ENCODE measurements around the gene EGF.

The EGF gene

GRCh38 chr4:109966891-109967481, 54.3 kb downstream of the EGF start:
- no peak for DNase-seq (ENCODE audit: low spot score)
- in situ Hi-C loops (cut with MboI; ENCODE audit: low pct_unique_long_range_greater_than_20kb, low sequenced_read_pairs, unreplicated experiment) = no loop called here
- TF ChIP-seq CTCF (IDR thresholded peaks at IDR 0.05; ENCODE audit: extremely low read depth, insufficient read depth, missing control alignments) = no peak

- no peak for DNase-seq (ENCODE audit: low spot score)
- in situ Hi-C loops (cut with MboI; ENCODE audit: low pct_unique_long_range_greater_than_20kb, low sequenced_read_pairs, unreplicated experiment) = no loop called here
Measured at GRCh38 chr4:109967798-109968520, 55.3 kb downstream of the EGF start.

GRCh38 chr4:109969087-109969486, 56.4 kb downstream of the EGF start:
- no peak for TF ChIP-seq CTCF (IDR thresholded peaks at IDR 0.05; ENCODE audit: extremely low read depth, insufficient read depth, missing control alignments)
- DNase-seq (ENCODE audit: low spot score) = no peak
- in situ Hi-C loops (cut with MboI; ENCODE audit: low pct_unique_long_range_greater_than_20kb, low sequenced_read_pairs, unreplicated experiment) = no loop called here

More at GRCh38 chr4:109967798-109968520, 55.3 kb downstream of the EGF start:
- TF ChIP-seq CTCF (IDR thresholded peaks at IDR 0.05; ENCODE audit: extremely low read depth, insufficient read depth, missing control alignments) = no peak

- no peak for DNase-seq (ENCODE audit: low spot score)
- TF ChIP-seq CTCF (IDR thresholded peaks at IDR 0.05; ENCODE audit: extremely low read depth, insufficient read depth, missing control alignments) = no peak
- in situ Hi-C loops (cut with MboI; ENCODE audit: low pct_unique_long_range_greater_than_20kb, low sequenced_read_pairs, unreplicated experiment) = loop anchor here (5.0 kb wide), 1 partner anchor 543 kb away; no protein-coding TSS in a partner anchor
Measured at GRCh38 chr4:109969919-109970318, 57.2 kb downstream of the EGF start.

GRCh38 chr4:109972786-109973528, 60.3 kb downstream of the EGF start:
- in situ Hi-C loops (cut with MboI; ENCODE audit: low pct_unique_long_range_greater_than_20kb, low sequenced_read_pairs, unreplicated experiment) = loop anchor here (5.0 kb wide), 1 partner anchor 546 kb away; no protein-coding TSS in a partner anchor
- no peak for DNase-seq (ENCODE audit: low spot score)
- no peak for TF ChIP-seq CTCF (IDR thresholded peaks at IDR 0.05; ENCODE audit: extremely low read depth, insufficient read depth, missing control alignments)

- in situ Hi-C loops (cut with MboI; ENCODE audit: low pct_unique_long_range_greater_than_20kb, low sequenced_read_pairs, unreplicated experiment) = loop anchor here (5.0 kb wide), 1 partner anchor 546 kb away; no protein-coding TSS in a partner anchor
- no peak for DNase-seq (ENCODE audit: low spot score)
- TF ChIP-seq CTCF (IDR thresholded peaks at IDR 0.05; ENCODE audit: extremely low read depth, insufficient read depth, missing control alignments) = no peak
Measured at GRCh38 chr4:109973529-109973905, 60.8 kb downstream of the EGF start.

Measured in GM13977 (cell line).